Measurements from ENCODE around the gene TNFAIP3.

The TNFAIP3 gene

DNA sequence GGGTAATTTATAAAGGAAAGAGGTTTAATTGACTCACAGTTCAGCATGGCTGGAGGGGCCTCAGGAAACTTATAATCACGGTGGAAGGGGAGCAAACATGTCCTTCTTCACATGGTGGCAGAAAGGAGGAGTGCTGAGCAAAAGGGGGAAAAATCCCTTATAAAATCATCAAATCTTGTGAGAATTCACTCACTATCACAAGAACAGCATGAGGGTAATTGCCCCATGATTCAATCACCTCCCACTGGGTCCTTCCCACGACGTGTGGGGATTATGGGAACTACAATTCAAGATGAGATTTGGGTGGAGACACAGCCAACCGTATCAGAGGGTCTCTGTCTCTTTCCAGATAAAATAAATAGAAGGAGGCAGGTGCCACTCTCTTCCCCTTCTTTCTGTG, 48.7 kb downstream of the TNFAIP3 start:
- DNase-seq (ENCODE audit: low read depth in 1 of 2, low spot score in 1 of 2): no peak
- TF ChIP-seq SPI1 (IDR thresholded peaks at IDR 0.05; ENCODE audit: borderline replicate concordance, low read depth) (no peak), POLR2AphosphoS5 (IDR thresholded peaks at IDR 0.05; ENCODE audit: low read depth) (no peak)
- Histone ChIP-seq H3K4me3 (replicated peaks; ENCODE audit: insufficient read depth, low read length) (no peak overlapping the region), H3K27ac (replicated peaks) (no peak overlapping the region), H3K27me3 (ENCODE audit: insufficient read depth, poor library complexity, severe bottlenecking) (no peaks in the 10 kb centered on the region)

DNA sequence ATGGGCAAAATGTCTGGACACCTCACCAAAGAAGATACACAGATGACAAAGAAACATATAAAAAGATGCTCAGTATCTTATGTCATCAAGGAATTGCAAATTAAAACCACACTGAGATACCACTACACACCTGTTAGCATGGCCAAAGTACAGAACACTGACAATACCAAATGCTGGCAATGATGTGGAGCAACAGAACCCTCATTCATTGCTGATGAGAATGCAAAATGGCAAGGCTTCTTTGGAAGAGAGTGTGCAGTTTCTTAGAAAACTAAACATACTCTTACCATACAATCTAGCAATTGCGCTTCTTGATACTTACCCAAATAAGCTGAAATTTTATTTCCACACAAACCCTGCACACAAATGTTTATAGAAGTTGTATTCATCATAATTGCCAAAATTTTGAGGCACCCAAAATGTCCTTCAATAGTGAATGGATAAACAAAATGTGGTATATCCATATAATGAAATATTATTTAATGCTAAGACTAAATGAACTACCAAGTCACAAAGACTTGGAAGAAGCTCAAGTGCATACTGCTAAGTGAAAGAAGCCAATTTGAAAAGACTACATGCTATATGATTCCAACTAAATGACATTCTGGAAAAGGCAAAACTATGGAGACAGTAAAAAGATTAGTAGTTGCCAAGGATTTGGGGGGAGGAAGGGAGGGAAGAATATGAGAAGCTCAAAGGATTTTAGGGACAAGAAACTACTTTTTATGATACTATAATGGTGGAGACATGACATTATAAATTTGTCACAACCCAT, 50.7 kb downstream of the TNFAIP3 start:
- Histone ChIP-seq H3K4me3 (replicated peaks; ENCODE audit: insufficient read depth, low read length) (no peak overlapping the region), H3K27me3 (ENCODE audit: insufficient read depth, poor library complexity, severe bottlenecking) (no peaks in the 10 kb centered on the region), H3K27ac (replicated peaks) (no peak overlapping the region)
- no peak for TF ChIP-seq REST (IDR thresholded peaks at IDR 0.05; ENCODE audit: insufficient replicate concordance, low read depth)
- no peak for TF ChIP-seq GABPA (IDR thresholded peaks at IDR 0.05; ENCODE audit: low read depth)
- TF ChIP-seq POLR2AphosphoS5 (IDR thresholded peaks at IDR 0.05; ENCODE audit: low read depth): no peak
- TF ChIP-seq SPI1 (IDR thresholded peaks at IDR 0.05; ENCODE audit: borderline replicate concordance, low read depth): no peak
- TF ChIP-seq, protein P1, sequence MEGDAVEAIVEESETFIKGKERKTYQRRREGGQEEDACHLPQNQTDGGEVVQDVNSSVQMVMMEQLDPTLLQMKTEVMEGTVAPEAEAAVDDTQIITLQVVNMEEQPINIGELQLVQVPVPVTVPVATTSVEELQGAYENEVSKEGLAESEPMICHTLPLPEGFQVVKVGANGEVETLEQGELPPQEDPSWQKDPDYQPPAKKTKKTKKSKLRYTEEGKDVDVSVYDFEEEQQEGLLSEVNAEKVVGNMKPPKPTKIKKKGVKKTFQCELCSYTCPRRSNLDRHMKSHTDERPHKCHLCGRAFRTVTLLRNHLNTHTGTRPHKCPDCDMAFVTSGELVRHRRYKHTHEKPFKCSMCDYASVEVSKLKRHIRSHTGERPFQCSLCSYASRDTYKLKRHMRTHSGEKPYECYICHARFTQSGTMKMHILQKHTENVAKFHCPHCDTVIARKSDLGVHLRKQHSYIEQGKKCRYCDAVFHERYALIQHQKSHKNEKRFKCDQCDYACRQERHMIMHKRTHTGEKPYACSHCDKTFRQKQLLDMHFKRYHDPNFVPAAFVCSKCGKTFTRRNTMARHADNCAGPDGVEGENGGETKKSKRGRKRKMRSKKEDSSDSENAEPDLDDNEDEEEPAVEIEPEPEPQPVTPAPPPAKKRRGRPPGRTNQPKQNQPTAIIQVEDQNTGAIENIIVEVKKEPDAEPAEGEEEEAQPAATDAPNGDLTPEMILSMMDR (IDR thresholded peaks at IDR 0.05; ENCODE audit: insufficient read depth, low read length): no peak
- no peak for DNase-seq (ENCODE audit: low read depth in 1 of 2, low spot score in 1 of 2)

- TF ChIP-seq SPI1 (IDR thresholded peaks at IDR 0.05; ENCODE audit: borderline replicate concordance, low read depth) (no peak), GABPA (IDR thresholded peaks at IDR 0.05; ENCODE audit: low read depth) (no peak), REST (IDR thresholded peaks at IDR 0.05; ENCODE audit: insufficient replicate concordance, low read depth) (no peak), POLR2AphosphoS5 (IDR thresholded peaks at IDR 0.05; ENCODE audit: low read depth) (no peak)
- TF ChIP-seq, protein P1 (IDR thresholded peaks at IDR 0.05; ENCODE audit: insufficient read depth, low read length): no peak
- Histone ChIP-seq H3K27ac (replicated peaks) (no peak overlapping the region), H3K27me3 (ENCODE audit: insufficient read depth, poor library complexity, severe bottlenecking) (no peaks in the 10 kb centered on the region), H3K4me3 (replicated peaks; ENCODE audit: insufficient read depth, low read length) (no peak overlapping the region)
- no peak for DNase-seq (ENCODE audit: low read depth in 1 of 2, low spot score in 1 of 2)
Measured at GRCh38 chr6:137919502-137919823, 52.4 kb downstream of the TNFAIP3 start.

DNA sequence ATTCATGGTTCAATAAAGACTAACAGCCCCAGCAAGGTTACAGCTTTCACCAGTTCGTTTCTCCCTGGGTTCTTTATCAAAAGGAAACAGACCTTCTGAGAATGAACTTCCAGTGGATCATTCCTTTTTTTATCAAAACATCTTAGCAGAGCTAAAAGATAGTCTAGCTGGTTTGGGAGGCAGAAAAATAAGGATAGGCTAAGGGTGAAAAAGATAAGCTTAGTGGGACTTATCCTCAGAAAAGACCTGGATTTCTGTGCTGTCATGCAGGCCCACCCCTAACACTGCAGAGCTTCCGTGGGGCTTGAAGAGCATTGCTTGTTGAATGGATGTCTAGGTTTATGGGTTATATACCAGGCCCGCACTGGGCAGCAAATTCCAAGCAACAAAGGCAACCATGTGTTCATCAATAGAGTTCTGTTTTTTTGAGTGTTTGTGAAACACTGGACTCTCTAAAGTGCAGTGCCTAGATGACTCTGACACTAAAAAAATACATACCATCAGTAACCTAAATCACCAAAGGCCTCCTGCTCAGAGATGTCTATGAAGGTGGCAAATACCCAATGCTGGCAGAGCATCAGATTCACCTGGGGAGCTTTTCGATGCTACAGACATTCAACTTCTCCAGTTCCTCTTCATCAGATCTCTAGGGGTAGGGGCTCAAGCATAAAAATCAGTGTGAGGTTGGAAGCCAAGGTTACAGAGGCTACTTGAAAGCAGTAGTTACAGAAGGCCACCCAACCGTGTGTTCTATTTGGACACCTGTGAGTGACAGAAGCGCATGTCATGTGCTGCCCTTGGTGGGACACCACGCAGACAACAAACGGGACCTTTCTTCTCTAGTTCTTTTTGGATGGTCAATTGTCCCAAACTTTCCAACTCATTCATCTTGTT, 53.0 kb downstream of the TNFAIP3 start:
- no peak for DNase-seq (ENCODE audit: low read depth in 1 of 2, low spot score in 1 of 2)
- no peaks in the 10 kb centered on the region for H3K27me3 ChIP-seq (ENCODE audit: insufficient read depth, poor library complexity, severe bottlenecking)
- no peak overlapping the region for H3K27ac ChIP-seq (replicated peaks)
- no peak for TF ChIP-seq SPI1 (IDR thresholded peaks at IDR 0.05; ENCODE audit: borderline replicate concordance, low read depth)
- no peak for TF ChIP-seq REST (IDR thresholded peaks at IDR 0.05; ENCODE audit: insufficient replicate concordance, low read depth)
- no peak for TF ChIP-seq POLR2AphosphoS5 (IDR thresholded peaks at IDR 0.05; ENCODE audit: low read depth)
- TF ChIP-seq GABPA (IDR thresholded peaks at IDR 0.05; ENCODE audit: low read depth): no peak
- TF ChIP-seq, protein P1 (IDR thresholded peaks at IDR 0.05; ENCODE audit: insufficient read depth, low read length): no peak
- no peak overlapping the region for H3K4me3 ChIP-seq (replicated peaks; ENCODE audit: insufficient read depth, low read length)

All from HL-60 (cell line).